Activated CD8-positive, alpha-beta memory T cell treated with anti-CD3 and anti-CD28 coated beads, Interleukin-2, amount 50 U/mL, for 4 hours (primary cell): ENCODE measurements around the gene PRSS1.
A peak's percentile ranks its signal among the peaks of the same experiment; 100 is the strongest.

Experiments used
- DNase-seq: peaks from one replicate; pipeline ENCODE4 v3.0.0-alpha.2; 2020

The PRSS1 gene

GRCh38 chr7:142796501-142797390, 47.5 kb downstream of the PRSS1 start:
- peak; percentile 58 for DNase-seq

- peak; percentile 62 for DNase-seq
These were observed 48.4 kb downstream of the PRSS1 start for GRCh38 chr7:142797391-142798377.

DNA sequence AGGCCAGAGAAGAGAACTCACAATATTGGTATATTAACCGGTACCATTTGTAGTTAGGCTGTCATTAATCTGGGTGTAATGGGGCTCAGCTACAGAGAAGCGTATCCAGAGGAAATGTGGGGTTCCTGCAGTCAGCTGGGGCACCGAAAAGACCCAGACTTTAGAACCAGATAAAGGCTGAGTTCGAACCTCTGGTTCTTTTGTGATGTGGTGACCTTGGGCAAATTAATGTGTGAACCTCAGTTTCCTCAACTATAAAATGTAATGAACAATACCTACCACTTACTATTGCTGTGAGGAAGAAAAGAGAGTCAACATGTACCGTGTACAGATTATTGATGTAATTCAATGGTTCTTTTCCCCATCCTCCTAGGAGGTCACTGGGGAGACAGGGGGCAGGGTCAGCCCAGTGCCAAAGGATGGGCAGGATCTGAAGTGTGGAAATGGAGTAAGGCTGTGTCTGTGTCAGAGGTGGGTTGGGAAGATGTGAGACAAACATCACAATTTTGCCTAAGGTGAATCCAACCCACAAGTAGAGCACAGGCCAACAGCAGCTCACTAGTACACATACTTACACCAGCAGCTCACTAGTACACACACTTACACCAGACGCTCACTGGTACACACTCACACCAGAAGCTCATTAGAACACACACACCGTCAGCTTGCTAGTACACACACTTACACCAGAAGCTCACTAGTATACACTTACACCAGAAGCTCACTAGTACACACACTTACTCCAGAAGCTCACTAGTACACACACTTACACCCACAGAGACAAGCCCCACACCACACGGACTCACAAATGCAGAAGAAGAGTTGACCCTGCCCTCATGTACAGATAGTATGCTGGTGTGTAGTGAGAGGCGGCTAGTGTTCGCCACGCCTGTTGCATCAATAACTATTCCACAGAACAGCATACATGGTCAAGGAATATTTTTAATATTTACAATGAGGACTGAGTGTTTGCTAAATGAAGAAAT, 49.5 kb downstream of the PRSS1 start:
- peak; percentile 45 for DNase-seq

DNA sequence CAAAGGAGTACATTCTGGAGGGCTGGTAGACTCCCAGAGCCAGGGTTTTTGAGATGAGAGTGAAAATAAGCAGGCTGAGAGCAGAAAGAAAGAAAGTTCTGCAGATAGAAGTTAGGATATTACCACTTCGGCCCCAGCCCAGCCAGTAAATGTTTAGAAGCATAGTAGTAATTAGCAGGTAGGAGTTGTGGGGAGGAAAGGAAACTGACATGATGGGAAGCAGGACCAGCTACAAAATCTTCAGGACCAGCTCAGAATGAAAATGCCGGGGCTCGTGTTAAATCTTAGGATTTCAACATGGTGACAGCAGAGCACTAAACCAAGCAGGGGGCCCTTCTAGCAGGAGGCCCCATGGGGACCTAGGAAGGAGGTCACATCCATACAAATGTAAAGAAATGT, 50.2 kb downstream of the PRSS1 start:
- peak; percentile 24 for DNase-seq

- DNase-seq, result no peak
These were observed 50.8 kb downstream of the PRSS1 start for GRCh38 chr7:142800088-142800487.

GRCh38 chr7:142800699-142801260, 51.5 kb downstream of the PRSS1 start:
- DNase-seq, result peak; percentile 24

- DNase-seq, result no peak
These were observed 52.5 kb downstream of the PRSS1 start for GRCh38 chr7:142801601-142802295.

- DNase-seq, result no peak
These were observed 53.0 kb downstream of the PRSS1 start for GRCh38 chr7:142802301-142802700.
